GM23338 (cell line): ENCODE data around the gene NOL12. TPM values are rescaled to one million over a fixed set of nuclear protein-coding genes. Genes with fewer than 3 reads are reported as not detected.

Experiments used
- ATAC-seq: fragments of 200-7000 bp; cut with Tn5 transposase; 3 replicates; pipeline ENCODE4 v1.9.1; 2020
- DNase-seq: peaks from one replicate; pipeline ENCODE4 v3.0.0-alpha.2; 2015; ENCODE audit warnings: low spot score
- H2AFZ ChIP-seq: fragments of 200-600 bp; sonication (generic); 2 replicates; pipeline ENCODE4 v1.8.0; 2016; ENCODE audit warnings: antibody characterized with exemption, mild to moderate bottlenecking, moderate library complexity
- H3F3A ChIP-seq: fragments of 200-600 bp; sonication (generic); replicated peaks from 2 replicates; pipeline ENCODE4 v1.8.0; 2017; ENCODE audit warnings: antibody characterized with exemption, mixed run types, low read depth
- H3K27ac ChIP-seq: fragments of 200-600 bp; sonication (generic); 2 replicates; pipeline ENCODE4 v1.6.1; 2016; ENCODE audit warnings: low read depth
- H3K27me3 ChIP-seq: fragments of 200-600 bp; sonication (generic); 2 replicates; pipeline ENCODE4 v1.8.0; 2016; ENCODE audit warnings: mild to moderate bottlenecking, mixed run types, moderate library complexity; ENCODE audit not compliant: insufficient read depth
- H3K36me3 ChIP-seq: fragments of 200-600 bp; sonication (generic); 2 replicates; pipeline ENCODE4 v1.8.0; 2016; ENCODE audit warnings: mild to moderate bottlenecking; ENCODE audit not compliant: insufficient read depth
- H3K4me1 ChIP-seq: fragments of 200-600 bp; sonication (generic); 2 replicates; pipeline ENCODE4 v1.8.0; 2016; ENCODE audit warnings: mild to moderate bottlenecking, moderate library complexity; ENCODE audit not compliant: insufficient read depth
- H3K4me2 ChIP-seq: fragments of 200-600 bp; sonication (generic); 2 replicates; pipeline ENCODE4 v1.7.1; 2017; ENCODE audit warnings: mixed run types
- H3K4me3 ChIP-seq: fragments of 200-600 bp; sonication (generic); 2 replicates; pipeline ENCODE4 v1.6.1; 2016; ENCODE audit warnings: mixed run types
- H3K79me2 ChIP-seq: fragments of 200-600 bp; sonication (generic); replicated peaks from 2 replicates; pipeline ENCODE4 v1.8.0; 2017; ENCODE audit warnings: mild to moderate bottlenecking; ENCODE audit not compliant: insufficient read depth
- H3K9me2 ChIP-seq: fragments of 200-600 bp; sonication (generic); 2 replicates; pipeline ENCODE4 v1.8.0; 2017; ENCODE audit not compliant: insufficient read depth
- H4K20me1 ChIP-seq: fragments of 200-600 bp; sonication (generic); replicated peaks from 2 replicates; pipeline ENCODE4 v1.8.0; 2017; ENCODE audit warnings: mild to moderate bottlenecking; ENCODE audit not compliant: insufficient read depth
- H3K27ac Mint-ChIP-seq: 2 replicates; pipeline ENCODE4 v1.8.0; 2020; ENCODE audit warnings: inconsistent platforms, mild to moderate bottlenecking, moderate library complexity, mixed read lengths
- H3K27me3 Mint-ChIP-seq: 3 replicates; pipeline ENCODE4 v1.8.0; 2022; ENCODE audit warnings: low read depth, mild to moderate bottlenecking, moderate library complexity, mixed read lengths, inconsistent platforms; ENCODE audit not compliant: insufficient read depth, poor library complexity
- H3K36me3 Mint-ChIP-seq: 3 replicates; pipeline ENCODE4 v1.8.0; 2021; ENCODE audit warnings: low read depth, mild to moderate bottlenecking, inconsistent platforms, moderate library complexity, mixed read lengths
- H3K4me1 Mint-ChIP-seq: 3 replicates; pipeline ENCODE4 v1.8.0; 2020; ENCODE audit warnings: mild to moderate bottlenecking, inconsistent platforms, mixed read lengths
- H3K4me3 Mint-ChIP-seq: 3 replicates; pipeline ENCODE4 v1.8.0; 2021; ENCODE audit warnings: moderate library complexity, mild to moderate bottlenecking, inconsistent platforms, mixed read lengths
- H3K9me3 Mint-ChIP-seq: 3 replicates; pipeline ENCODE4 v1.8.0; 2020; ENCODE audit warnings: moderate library complexity, mild to moderate bottlenecking, inconsistent platforms, mixed read lengths
- CREB1 ChIP-seq: fragments of 250-450 bp; sonication (Bioruptor Pico); IDR thresholded peaks from 2 replicates; pipeline ENCODE4 v1.5.0; 2020; ENCODE audit warnings: low read depth, mild to moderate bottlenecking, moderate library complexity
- ZNF331 ChIP-seq: fragments of 250-450 bp; sonication (Bioruptor Pico); IDR thresholded peaks from 2 replicates; pipeline ENCODE4 v1.5.0; 2020; ENCODE audit warnings: low read depth, mild to moderate bottlenecking, moderate library complexity
- polyA plus RNA-seq: library from polyadenylated mRNA; unstranded; fragments of >200 nt; fragmentation: Nextera tagmentation; extraction: Ambion mirVana; gene quantifications from 2 replicates; pipeline ENCODE4 v1.2.1, GENCODE V29; 2016
- total RNA-seq: library from RNA; depleted of rRNA; stranded (reverse); fragments of >200 nt; shearing (Covaris generic); gene quantifications from 2 replicates; pipeline ENCODE4 v1.2.3, GENCODE V29; 2014
- TF ChIP-seq, protein P1 (sequence below): fragments of 250-450 bp; sonication (Bioruptor Pico); IDR thresholded peaks from 2 replicates; pipeline ENCODE4 v1.5.0; 2020; ENCODE audit warnings: mild to moderate bottlenecking, moderate library complexity
- TF ChIP-seq, protein P2 (sequence below): IDR thresholded peaks from 2 replicates; pipeline ENCODE4 v1.6.1; 2016; ENCODE audit warnings: antibody characterized with exemption

Gene NOL12
- total and polyA plus RNA-seq, 2 experiments from 2014 or later, result 22.2 to 48.5 TPM

DNA sequence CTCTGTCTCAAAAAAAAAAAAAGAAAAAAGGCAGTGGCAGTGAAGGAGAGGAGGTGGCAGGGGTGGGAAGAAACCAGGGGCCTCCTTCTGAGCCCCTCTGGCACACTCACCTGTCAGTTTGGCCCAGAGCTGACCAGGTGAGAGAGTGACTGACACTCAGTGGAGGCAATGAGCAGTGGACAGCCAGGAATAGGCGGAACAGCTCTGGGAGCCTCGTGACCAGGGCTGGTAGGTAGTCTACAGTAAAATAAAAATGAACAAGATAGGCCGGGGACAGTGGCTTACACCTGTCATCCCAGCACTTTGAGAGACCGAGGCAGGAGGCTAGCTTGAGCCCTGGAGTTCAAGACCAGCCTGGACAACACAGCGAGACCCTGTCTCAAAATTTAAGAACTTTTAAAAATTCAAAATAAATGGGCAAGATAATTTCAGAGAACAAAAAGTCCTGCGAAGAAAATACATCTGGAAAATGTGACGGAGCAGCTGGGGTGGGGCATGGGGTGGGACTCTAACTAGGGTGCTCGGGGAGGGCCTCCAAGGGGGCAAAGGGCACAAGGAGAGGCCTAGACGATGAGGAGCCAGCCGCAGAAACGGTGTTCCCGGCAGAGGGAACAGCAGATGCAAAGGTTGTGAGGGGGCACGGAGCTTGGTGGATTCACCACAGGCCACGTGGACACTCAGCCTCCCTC, 31.4 kb upstream of the NOL12 start:
- Mint-ChIP-seq H3K9me3 (no peaks in the 10 kb centered on the region; the same call in 2 of the 3 replicates), H3K36me3 (peaks cover 31% of the 10 kb centered on the region), H3K4me1 (peaks cover 9% of the 10 kb centered on the region), H3K4me3 (no peak overlapping the region), H3K27me3 (peaks cover 16% of the 10 kb centered on the region), H3K27ac (no peak overlapping the region)
- H3K9me2 ChIP-seq, result no peaks in the 10 kb centered on the region
- H3K27ac ChIP-seq, result no peak overlapping the region
- ATAC-seq (no peak), DNase-seq (no peak)
- peaks cover 3% of the 10 kb centered on the region; the same call in 1 of the 2 replicates for H4K20me1 ChIP-seq
- H3K36me3 ChIP-seq, result peaks cover 8% of the 10 kb centered on the region; the same call in 1 of the 2 replicates
- no peak overlapping the region for H3K4me2 ChIP-seq
- H3K4me1 ChIP-seq, result peaks cover 3% of the 10 kb centered on the region; the same call in 1 of the 2 replicates
- peaks cover 5% of the 10 kb centered on the region; the same call in 1 of the 2 replicates for H3F3A ChIP-seq
- H3K27me3 ChIP-seq, result no peaks in the 10 kb centered on the region
- no peak overlapping the region for H2AFZ ChIP-seq
- H3K4me3 ChIP-seq, result no peak overlapping the region
- H3K79me2 ChIP-seq, result peaks cover 7% of the 10 kb centered on the region
- TF ChIP-seq CREB1 (CRISPR knock-in tag) (no peak), ZNF331 (CRISPR knock-in tag) (no peak)
- TF ChIP-seq, protein P1, sequence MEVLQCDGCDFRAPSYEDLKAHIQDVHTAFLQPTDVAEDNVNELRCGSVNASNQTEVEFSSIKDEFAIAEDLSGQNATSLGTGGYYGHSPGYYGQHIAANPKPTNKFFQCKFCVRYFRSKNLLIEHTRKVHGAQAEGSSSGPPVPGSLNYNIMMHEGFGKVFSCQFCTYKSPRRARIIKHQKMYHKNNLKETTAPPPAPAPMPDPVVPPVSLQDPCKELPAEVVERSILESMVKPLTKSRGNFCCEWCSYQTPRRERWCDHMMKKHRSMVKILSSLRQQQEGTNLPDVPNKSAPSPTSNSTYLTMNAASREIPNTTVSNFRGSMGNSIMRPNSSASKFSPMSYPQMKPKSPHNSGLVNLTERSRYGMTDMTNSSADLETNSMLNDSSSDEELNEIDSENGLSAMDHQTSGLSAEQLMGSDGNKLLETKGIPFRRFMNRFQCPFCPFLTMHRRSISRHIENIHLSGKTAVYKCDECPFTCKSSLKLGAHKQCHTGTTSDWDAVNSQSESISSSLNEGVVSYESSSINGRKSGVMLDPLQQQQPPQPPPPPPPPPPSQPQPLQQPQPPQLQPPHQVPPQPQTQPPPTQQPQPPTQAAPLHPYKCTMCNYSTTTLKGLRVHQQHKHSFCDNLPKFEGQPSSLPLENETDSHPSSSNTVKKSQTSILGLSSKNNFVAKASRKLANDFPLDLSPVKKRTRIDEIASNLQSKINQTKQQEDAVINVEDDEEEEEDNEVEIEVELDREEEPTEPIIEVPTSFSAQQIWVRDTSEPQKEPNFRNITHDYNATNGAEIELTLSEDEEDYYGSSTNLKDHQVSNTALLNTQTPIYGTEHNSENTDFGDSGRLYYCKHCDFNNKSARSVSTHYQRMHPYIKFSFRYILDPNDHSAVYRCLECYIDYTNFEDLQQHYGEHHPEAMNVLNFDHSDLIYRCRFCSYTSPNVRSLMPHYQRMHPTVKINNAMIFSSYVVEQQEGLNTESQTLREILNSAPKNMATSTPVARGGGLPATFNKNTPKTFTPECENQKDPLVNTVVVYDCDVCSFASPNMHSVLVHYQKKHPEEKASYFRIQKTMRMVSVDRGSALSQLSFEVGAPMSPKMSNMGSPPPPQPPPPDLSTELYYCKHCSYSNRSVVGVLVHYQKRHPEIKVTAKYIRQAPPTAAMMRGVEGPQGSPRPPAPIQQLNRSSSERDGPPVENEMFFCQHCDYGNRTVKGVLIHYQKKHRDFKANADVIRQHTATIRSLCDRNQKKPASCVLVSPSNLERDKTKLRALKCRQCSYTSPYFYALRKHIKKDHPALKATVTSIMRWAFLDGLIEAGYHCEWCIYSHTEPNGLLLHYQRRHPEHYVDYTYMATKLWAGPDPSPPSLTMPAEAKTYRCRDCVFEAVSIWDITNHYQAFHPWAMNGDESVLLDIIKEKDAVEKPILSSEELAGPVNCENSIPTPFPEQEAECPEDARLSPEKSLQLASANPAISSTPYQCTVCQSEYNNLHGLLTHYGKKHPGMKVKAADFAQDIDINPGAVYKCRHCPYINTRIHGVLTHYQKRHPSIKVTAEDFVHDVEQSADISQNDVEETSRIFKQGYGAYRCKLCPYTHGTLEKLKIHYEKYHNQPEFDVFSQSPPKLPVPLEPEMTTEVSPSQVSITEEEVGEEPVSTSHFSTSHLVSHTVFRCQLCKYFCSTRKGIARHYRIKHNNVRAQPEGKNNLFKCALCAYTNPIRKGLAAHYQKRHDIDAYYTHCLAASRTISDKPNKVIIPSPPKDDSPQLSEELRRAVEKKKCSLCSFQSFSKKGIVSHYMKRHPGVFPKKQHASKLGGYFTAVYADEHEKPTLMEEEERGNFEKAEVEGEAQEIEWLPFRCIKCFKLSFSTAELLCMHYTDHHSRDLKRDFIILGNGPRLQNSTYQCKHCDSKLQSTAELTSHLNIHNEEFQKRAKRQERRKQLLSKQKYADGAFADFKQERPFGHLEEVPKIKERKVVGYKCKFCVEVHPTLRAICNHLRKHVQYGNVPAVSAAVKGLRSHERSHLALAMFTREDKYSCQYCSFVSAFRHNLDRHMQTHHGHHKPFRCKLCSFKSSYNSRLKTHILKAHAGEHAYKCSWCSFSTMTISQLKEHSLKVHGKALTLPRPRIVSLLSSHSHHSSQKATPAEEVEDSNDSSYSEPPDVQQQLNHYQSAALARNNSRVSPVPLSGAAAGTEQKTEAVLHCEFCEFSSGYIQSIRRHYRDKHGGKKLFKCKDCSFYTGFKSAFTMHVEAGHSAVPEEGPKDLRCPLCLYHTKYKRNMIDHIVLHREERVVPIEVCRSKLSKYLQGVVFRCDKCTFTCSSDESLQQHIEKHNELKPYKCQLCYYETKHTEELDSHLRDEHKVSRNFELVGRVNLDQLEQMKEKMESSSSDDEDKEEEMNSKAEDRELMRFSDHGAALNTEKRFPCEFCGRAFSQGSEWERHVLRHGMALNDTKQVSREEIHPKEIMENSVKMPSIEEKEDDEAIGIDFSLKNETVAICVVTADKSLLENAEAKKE (CRISPR knock-in tag), result no peak
- TF ChIP-seq, protein P2, sequence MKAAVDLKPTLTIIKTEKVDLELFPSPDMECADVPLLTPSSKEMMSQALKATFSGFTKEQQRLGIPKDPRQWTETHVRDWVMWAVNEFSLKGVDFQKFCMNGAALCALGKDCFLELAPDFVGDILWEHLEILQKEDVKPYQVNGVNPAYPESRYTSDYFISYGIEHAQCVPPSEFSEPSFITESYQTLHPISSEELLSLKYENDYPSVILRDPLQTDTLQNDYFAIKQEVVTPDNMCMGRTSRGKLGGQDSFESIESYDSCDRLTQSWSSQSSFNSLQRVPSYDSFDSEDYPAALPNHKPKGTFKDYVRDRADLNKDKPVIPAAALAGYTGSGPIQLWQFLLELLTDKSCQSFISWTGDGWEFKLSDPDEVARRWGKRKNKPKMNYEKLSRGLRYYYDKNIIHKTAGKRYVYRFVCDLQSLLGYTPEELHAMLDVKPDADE, result no peak
